Measurements from ENCODE around the gene KDSR.

The KDSR gene

DNA sequence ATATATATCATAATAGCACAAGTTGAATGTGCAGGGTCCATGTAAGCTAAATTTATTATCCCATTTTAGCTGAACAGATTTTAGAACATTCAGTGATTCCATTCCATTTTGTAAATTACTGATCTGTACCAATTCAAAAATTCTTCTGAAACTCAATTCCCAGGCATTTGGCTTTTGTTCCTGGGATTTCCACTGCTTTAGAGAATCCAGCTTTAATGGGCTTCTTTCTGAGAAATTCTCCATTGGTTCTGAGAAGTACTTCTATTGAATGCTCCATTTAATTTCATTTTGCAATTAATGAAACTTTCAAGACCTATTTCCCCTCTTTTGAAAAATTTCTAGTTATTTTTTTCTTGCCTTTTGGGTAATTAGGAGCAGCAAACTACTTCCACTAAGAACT, 84.2 kb downstream of the KDSR start:
- no peak for DNase-seq
